HG02885 (cell line): ENCODE data around the gene CACNG5.

Experiments used
- ATAC-seq: cut with Tn5 transposase; IDR thresholded peaks from one replicate; pipeline ENCODE4 v1.9.1; 2021; ENCODE audit warnings: mild to moderate bottlenecking; ENCODE audit not compliant: unreplicated experiment, poor library complexity

CACNG5 gene

GRCh38 chr17:66819466-66819865, 15.5 kb upstream of the CACNG5 start:
- ATAC-seq, result no peak

- ATAC-seq, result no peak
Observed at GRCh38 chr17:66822009-66822408, 12.9 kb upstream of the CACNG5 start.

- ATAC-seq, result no peak
Observed at GRCh38 chr17:66826856-66827255, 8.1 kb upstream of the CACNG5 start.

GRCh38 chr17:66829386-66829864, 5.5 kb upstream of the CACNG5 start:
- no peak for ATAC-seq

- ATAC-seq, result no peak
Observed at GRCh38 chr17:66829883-66830282, 5.0 kb upstream of the CACNG5 start.

- no peak for ATAC-seq
Observed at GRCh38 chr17:66830451-66830850, 4.5 kb upstream of the CACNG5 start.

- ATAC-seq, result no peak
Observed at GRCh38 chr17:66831383-66832210, 3.3 kb upstream of the CACNG5 start.

- no peak for ATAC-seq
Observed at GRCh38 chr17:66833201-66833600, 1.7 kb upstream of the CACNG5 start.

- ATAC-seq, result no peak
Observed at GRCh38 chr17:66834426-66834918, 445 bp upstream of the CACNG5 start.

- ATAC-seq, result no peak
Observed at GRCh38 chr17:66835476-66835875, 559 bp downstream of the CACNG5 start.

GRCh38 chr17:66836063-66837005, 1.4 kb downstream of the CACNG5 start:
- ATAC-seq, result no peak

GRCh38 chr17:66837226-66837625, 2.3 kb downstream of the CACNG5 start:
- no peak for ATAC-seq

- ATAC-seq, result no peak
Observed at GRCh38 chr17:66837885-66838665, 3.2 kb downstream of the CACNG5 start.

GRCh38 chr17:66839616-66840015, 4.7 kb downstream of the CACNG5 start:
- no peak for ATAC-seq

- no peak for ATAC-seq
Observed at GRCh38 chr17:66840061-66840460, 5.1 kb downstream of the CACNG5 start.

GRCh38 chr17:66841328-66841727, 6.4 kb downstream of the CACNG5 start:
- ATAC-seq, result no peak

GRCh38 chr17:66841744-66842143, 6.8 kb downstream of the CACNG5 start:
- ATAC-seq, result no peak

GRCh38 chr17:66842505-66842904, 7.6 kb downstream of the CACNG5 start:
- ATAC-seq, result no peak

- no peak for ATAC-seq
Observed at GRCh38 chr17:66842959-66843358, 8.0 kb downstream of the CACNG5 start.

GRCh38 chr17:66843627-66844026, 8.7 kb downstream of the CACNG5 start:
- ATAC-seq, result no peak
